ENCODE data around the gene MYO18A. TPM values are rescaled to one million over a fixed set of nuclear protein-coding genes. Genes with fewer than 3 reads are reported as not detected.

Gene MYO18A
- polyA plus RNA-seq, 1 donor (not counting 4 experiments of a cell fraction or from before 2014, with no cell fraction given): 20.0 TPM

DNA sequence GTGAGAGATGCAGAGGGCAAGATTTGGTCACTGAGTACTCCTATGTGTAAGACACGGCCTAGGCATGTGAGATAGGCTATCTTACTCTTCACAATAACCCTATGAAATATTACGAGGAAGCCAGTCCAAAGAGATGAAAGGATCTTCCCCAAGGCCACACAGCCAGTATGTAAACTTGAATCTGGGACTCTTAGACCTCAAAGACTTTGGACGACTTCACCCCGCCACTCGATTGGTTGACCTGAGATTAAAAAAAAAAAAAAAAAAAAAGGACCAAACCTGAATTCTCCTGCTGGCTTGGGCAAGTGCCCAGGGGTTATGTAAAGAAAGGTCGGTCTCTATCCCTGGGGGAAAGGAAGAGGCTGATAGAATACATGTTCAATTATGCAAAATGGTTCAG is 104.1 kb downstream of the MYO18A start:
- no peak for FAIRE-seq
- H3K4me3 ChIP-seq (ENCODE audit: control insufficient read depth in 2 of 3, extremely low read depth in 1 of 3, insufficient read depth in 2 of 3, low read depth in 1 of 3, low read length in 3 of 3): no peak overlapping the region

DNA sequence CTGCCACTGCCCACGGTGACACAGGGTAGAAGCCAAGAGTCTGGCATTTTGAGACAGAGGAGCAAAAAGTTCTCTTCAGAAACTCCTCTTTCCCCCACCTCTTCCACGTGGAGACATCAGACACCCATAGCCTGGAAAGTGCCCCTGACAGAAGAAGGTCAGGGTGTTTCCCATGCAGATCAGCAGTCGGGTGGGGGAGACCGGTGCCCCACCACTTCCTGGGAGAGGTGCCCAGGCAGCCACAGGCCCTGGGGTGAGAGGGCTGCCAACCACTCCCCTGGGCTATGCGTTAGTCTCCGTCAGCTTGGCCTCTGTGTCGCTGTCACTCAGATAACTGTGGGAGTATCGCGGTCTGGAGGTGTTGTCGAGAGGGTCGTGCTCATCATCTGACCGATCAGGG is 105.7 kb downstream of the MYO18A start:
- Histone ChIP-seq H3K79me2 (ENCODE audit: control insufficient read depth, insufficient read depth, low read length) (no peaks in the 10 kb centered on the region), H3K27me3 (ENCODE audit: control insufficient read depth, extremely low read depth, insufficient read depth, low read length) (no peaks in the 10 kb centered on the region), H3K4me2 (ENCODE audit: control insufficient read depth, extremely low read depth, insufficient read depth, low read depth, low read length) (no peak overlapping the region), H3K36me3 (ENCODE audit: control insufficient read depth in 2 of 2, extremely low read depth in 1 of 2, insufficient read depth in 2 of 2, low read length in 2 of 2) (peaks cover 7 to 11% of the 10 kb centered on the region in 2 experiments), H3K9me3 (ENCODE audit: control insufficient read depth, low read depth, low read length) (no peaks in the 10 kb centered on the region), H3K4me3 (ENCODE audit: control insufficient read depth in 2 of 3, extremely low read depth in 1 of 3, insufficient read depth in 2 of 3, low read depth in 1 of 3, low read length in 3 of 3) (no peak overlapping the region), H3K9me1 (ENCODE audit: control insufficient read depth, extremely low read depth, insufficient read depth, low read length) (peaks cover 2% of the 10 kb centered on the region), H2AFZ (ENCODE audit: control insufficient read depth, low read length) (no peak overlapping the region), H4K20me1 (ENCODE audit: control insufficient read depth, extremely low read depth, insufficient read depth, low read length) (no peaks in the 10 kb centered on the region), H3K9ac (ENCODE audit: control insufficient read depth, extremely low read depth, insufficient read depth, low read length) (no peak overlapping the region), H3K27ac (ENCODE audit: control insufficient read depth, insufficient read depth, low read length) (no peak overlapping the region), H3K4me1 (ENCODE audit: control insufficient read depth, extremely low read depth, insufficient read depth, low read length) (peaks cover 6% of the 10 kb centered on the region)
- DNase-seq (ENCODE audit: low read depth, low spot score): no peak
- dilution Hi-C loops (cut with MboI; ENCODE audit: extremely low pct_ligation_motif_present, low sequenced_read_pairs): no loop called here
- no peak for FAIRE-seq
- TF ChIP-seq EZH2 (IDR thresholded peaks at IDR 0.05; ENCODE audit: low read length): no peak
- TF ChIP-seq, protein P1, sequence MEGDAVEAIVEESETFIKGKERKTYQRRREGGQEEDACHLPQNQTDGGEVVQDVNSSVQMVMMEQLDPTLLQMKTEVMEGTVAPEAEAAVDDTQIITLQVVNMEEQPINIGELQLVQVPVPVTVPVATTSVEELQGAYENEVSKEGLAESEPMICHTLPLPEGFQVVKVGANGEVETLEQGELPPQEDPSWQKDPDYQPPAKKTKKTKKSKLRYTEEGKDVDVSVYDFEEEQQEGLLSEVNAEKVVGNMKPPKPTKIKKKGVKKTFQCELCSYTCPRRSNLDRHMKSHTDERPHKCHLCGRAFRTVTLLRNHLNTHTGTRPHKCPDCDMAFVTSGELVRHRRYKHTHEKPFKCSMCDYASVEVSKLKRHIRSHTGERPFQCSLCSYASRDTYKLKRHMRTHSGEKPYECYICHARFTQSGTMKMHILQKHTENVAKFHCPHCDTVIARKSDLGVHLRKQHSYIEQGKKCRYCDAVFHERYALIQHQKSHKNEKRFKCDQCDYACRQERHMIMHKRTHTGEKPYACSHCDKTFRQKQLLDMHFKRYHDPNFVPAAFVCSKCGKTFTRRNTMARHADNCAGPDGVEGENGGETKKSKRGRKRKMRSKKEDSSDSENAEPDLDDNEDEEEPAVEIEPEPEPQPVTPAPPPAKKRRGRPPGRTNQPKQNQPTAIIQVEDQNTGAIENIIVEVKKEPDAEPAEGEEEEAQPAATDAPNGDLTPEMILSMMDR (optimal IDR thresholded peaks at IDR 0.05 in 1 of 3, IDR thresholded peaks at IDR 0.05 in 1 of 3, conservative IDR thresholded peaks at IDR 0.05 in 1 of 3; ENCODE audit: extremely low read depth in 1 of 3, insufficient read depth in 2 of 3, low read length in 3 of 3): no peak

More for the DNA sequence above, 104.1 kb downstream of the MYO18A start:
- no peak for DNase-seq (ENCODE audit: low read depth, low spot score)
- Histone ChIP-seq H4K20me1 (ENCODE audit: control insufficient read depth, extremely low read depth, insufficient read depth, low read length) (no peaks in the 10 kb centered on the region), H3K36me3 (ENCODE audit: control insufficient read depth in 2 of 2, extremely low read depth in 1 of 2, insufficient read depth in 2 of 2, low read length in 2 of 2) (peaks cover 10 to 16% of the 10 kb centered on the region in 2 experiments), H3K9me3 (ENCODE audit: control insufficient read depth, low read depth, low read length) (no peaks in the 10 kb centered on the region), H3K9me1 (ENCODE audit: control insufficient read depth, extremely low read depth, insufficient read depth, low read length) (peaks cover 2% of the 10 kb centered on the region), H2AFZ (ENCODE audit: control insufficient read depth, low read length) (no peak overlapping the region), H3K4me1 (ENCODE audit: control insufficient read depth, extremely low read depth, insufficient read depth, low read length) (no peaks in the 10 kb centered on the region), H3K9ac (ENCODE audit: control insufficient read depth, extremely low read depth, insufficient read depth, low read length) (no peak overlapping the region), H3K27ac (ENCODE audit: control insufficient read depth, insufficient read depth, low read length) (no peak overlapping the region), H3K79me2 (ENCODE audit: control insufficient read depth, insufficient read depth, low read length) (no peaks in the 10 kb centered on the region), H3K4me2 (ENCODE audit: control insufficient read depth, extremely low read depth, insufficient read depth, low read depth, low read length) (no peak overlapping the region), H3K27me3 (ENCODE audit: control insufficient read depth, extremely low read depth, insufficient read depth, low read length) (no peaks in the 10 kb centered on the region)
- dilution Hi-C loops (cut with MboI; ENCODE audit: extremely low pct_ligation_motif_present, low sequenced_read_pairs): no loop called here
- TF ChIP-seq, protein P1 (optimal IDR thresholded peaks at IDR 0.05 in 1 of 3, IDR thresholded peaks at IDR 0.05 in 1 of 3, conservative IDR thresholded peaks at IDR 0.05 in 1 of 3; ENCODE audit: extremely low read depth in 1 of 3, insufficient read depth in 2 of 3, low read length in 3 of 3): no peak
- no peak for TF ChIP-seq EZH2 (IDR thresholded peaks at IDR 0.05; ENCODE audit: low read length)

Data from keratinocyte (primary cell).